HUDEP-2 (cell line): ENCODE measurements around the gene GPR176.

Experiments used
- DNase-seq, 76 experiments: peaks; one replicate each; lab custom pipeline; 2025; ENCODE audit not compliant: unreplicated experiment in 76 of 76; lab: John Stamatoyannopoulos, UW

Gene GPR176

DNA sequence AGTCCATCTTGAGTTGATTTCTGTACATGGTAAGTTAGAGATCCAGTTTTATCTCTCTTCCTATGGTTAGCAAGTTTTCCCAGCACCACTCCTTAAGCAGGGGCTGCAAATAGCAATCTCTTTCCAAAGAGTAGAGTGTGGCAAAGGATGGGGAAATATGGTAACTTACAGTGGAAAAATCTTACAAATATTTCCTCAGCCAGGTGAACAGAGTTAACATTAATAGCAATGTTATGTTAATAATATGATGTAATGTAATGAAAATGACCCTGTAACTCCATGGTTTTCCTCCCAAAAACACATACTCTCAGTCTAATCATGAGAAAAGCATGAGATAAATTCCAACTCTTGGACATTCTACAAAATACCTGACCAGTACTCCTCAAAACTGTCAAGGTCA, 167.8 kb downstream of the GPR176 start:
- DNase-seq = no peak
